ENCODE data around the gene BRPF1. TPM values are rescaled to one million over a fixed set of nuclear protein-coding genes. Genes with fewer than 3 reads are reported as not detected.

BRPF1 gene
- total and polyA plus RNA-seq, 2 donors (not counting 1 experiment from before 2014, with no cell fraction given), result 24.4 to 36.5 TPM

DNA sequence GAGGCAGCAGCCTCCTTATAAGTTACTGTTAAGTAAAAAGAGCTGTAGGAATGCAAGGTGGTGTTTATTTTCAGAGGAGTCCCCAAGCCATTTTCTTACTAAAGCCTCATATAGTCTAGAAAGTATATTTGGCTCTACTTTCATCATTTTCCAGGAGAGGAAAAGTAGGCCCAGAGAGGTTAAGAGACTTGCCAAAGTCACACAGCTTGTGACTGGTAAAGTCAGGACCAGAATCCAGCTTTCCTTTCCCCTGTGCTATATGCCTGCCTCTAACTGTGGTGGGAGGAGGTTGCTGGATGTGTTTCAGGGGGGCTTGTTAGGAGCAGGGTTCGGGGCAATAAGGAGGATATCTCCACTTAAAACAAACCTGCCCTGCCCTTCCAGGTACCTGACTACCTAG lies 11.0 kb downstream of the BRPF1 start:
- TF ChIP-seq, protein P1, sequence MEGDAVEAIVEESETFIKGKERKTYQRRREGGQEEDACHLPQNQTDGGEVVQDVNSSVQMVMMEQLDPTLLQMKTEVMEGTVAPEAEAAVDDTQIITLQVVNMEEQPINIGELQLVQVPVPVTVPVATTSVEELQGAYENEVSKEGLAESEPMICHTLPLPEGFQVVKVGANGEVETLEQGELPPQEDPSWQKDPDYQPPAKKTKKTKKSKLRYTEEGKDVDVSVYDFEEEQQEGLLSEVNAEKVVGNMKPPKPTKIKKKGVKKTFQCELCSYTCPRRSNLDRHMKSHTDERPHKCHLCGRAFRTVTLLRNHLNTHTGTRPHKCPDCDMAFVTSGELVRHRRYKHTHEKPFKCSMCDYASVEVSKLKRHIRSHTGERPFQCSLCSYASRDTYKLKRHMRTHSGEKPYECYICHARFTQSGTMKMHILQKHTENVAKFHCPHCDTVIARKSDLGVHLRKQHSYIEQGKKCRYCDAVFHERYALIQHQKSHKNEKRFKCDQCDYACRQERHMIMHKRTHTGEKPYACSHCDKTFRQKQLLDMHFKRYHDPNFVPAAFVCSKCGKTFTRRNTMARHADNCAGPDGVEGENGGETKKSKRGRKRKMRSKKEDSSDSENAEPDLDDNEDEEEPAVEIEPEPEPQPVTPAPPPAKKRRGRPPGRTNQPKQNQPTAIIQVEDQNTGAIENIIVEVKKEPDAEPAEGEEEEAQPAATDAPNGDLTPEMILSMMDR (IDR thresholded peaks at IDR 0.05), result no peak
- TF ChIP-seq EZH2 (IDR thresholded peaks at IDR 0.05; ENCODE audit: borderline replicate concordance, insufficient read depth, low read depth, low read length, poor library complexity, severe bottlenecking), result no peak
- no CpG with 5 or more reads among the region's 1 CpG for WGBS (ENCODE audit: insufficient coverage)
- Mint-ChIP-seq H3K4me1 (no peaks in the 10 kb centered on the region), H3K4me3 (no peak overlapping the region), H3K9me3 (ENCODE audit: insufficient read depth) (no peaks in the 10 kb centered on the region), H3K27ac (no peak overlapping the region), H3K27me3 (no peaks in the 10 kb centered on the region)
- peaks cover 3 to 100% of the 10 kb centered on the region in 2 experiments for H3K36me3 ChIP-seq (replicated peaks in 1 of 2; ENCODE audit: control extremely low read depth in 1 of 2, control insufficient read depth in 1 of 2, extremely low read depth in 1 of 2, insufficient read depth in 2 of 2, low read length in 1 of 2)
- no peak overlapping the region for H3K4me2 ChIP-seq (replicated peaks; ENCODE audit: low read depth, low read length, poor library complexity, severe bottlenecking)
- intact Hi-C loops (cut with micrococcal nuclease), result no loop called here
- H3K27me3 ChIP-seq (replicated peaks in 1 of 4; ENCODE audit: control extremely low read depth in 1 of 4, control insufficient read depth in 3 of 4, insufficient read depth in 4 of 4, low read length in 3 of 4), result no peaks in the 10 kb centered on the region
- H3K9ac ChIP-seq (ENCODE audit: low read length), result no peak overlapping the region
- POLR2A ChIA-PET, result no interaction called here
- peaks cover 5% of the 10 kb centered on the region for H3K79me2 ChIP-seq (ENCODE audit: control insufficient read depth, insufficient read depth, low read length)
- no peaks in the 10 kb centered on the region for H3K9me3 ChIP-seq (ENCODE audit: control extremely low read depth in 1 of 3, control insufficient read depth in 2 of 3, insufficient read depth in 1 of 3, low read length in 2 of 3)
- CTCF ChIA-PET, result no interaction called here
- H3K4me1 ChIP-seq (ENCODE audit: control insufficient read depth in 2 of 2, insufficient read depth in 2 of 2, low read length in 2 of 2), result no peaks in the 10 kb centered on the region
- DNase-seq (no peak), ATAC-seq (ENCODE audit: low read depth) (no peak)
- H2AFZ ChIP-seq (ENCODE audit: insufficient read depth, low read depth, low read length, poor library complexity, severe bottlenecking), result no peak overlapping the region
- H3K27ac ChIP-seq (ENCODE audit: low read length in 2 of 2), result no peak overlapping the region
- peaks cover 21% of the 10 kb centered on the region for H4K20me1 ChIP-seq (ENCODE audit: control insufficient read depth, insufficient read depth, low read length, poor library complexity, severe bottlenecking)
- H3K4me3 ChIP-seq (ENCODE audit: control extremely low read depth in 1 of 5, extremely low read depth in 1 of 5, insufficient read depth in 1 of 5, low read depth in 2 of 5, low read length in 4 of 5), result no peak overlapping the region

DNA sequence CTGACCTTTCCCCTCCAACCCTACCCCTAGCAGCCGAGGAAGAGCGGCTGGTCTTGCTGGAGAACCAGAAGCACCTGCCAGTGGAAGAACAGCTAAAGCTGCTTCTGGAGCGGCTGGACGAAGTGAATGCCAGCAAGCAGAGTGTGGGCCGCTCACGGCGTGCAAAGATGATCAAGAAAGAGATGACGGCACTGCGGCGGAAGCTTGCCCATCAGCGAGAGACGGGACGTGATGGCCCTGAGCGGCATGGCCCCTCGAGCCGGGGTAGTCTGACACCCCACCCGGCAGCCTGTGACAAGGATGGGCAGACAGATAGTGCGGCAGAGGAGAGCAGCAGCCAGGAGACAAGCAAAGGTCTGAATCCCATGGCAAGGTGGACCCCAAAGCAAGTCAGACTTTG lies 12.0 kb downstream of the BRPF1 start:
- H3K27me3 Mint-ChIP-seq, result no peaks in the 10 kb centered on the region
- no peaks in the 10 kb centered on the region for H3K4me1 ChIP-seq (ENCODE audit: control insufficient read depth in 2 of 2, insufficient read depth in 2 of 2, low read length in 2 of 2)
- no peak overlapping the region for H3K4me2 ChIP-seq (replicated peaks; ENCODE audit: low read depth, low read length, poor library complexity, severe bottlenecking)
- no peak overlapping the region for H3K9ac ChIP-seq (ENCODE audit: low read length)
- peaks cover 1 to 90% of the 10 kb centered on the region in 2 experiments for H3K36me3 ChIP-seq (replicated peaks in 1 of 2; ENCODE audit: control extremely low read depth in 1 of 2, control insufficient read depth in 1 of 2, extremely low read depth in 1 of 2, insufficient read depth in 2 of 2, low read length in 1 of 2)
- no peak overlapping the region for H3K4me3 ChIP-seq (ENCODE audit: control extremely low read depth in 1 of 5, extremely low read depth in 1 of 5, insufficient read depth in 1 of 5, low read depth in 2 of 5, low read length in 4 of 5)
- H3K4me3 Mint-ChIP-seq, result no peak overlapping the region
- H3K27ac Mint-ChIP-seq, result no peak overlapping the region
- peaks cover under 1% of the 10 kb centered on the region for H3K4me1 Mint-ChIP-seq
- no peak for TF ChIP-seq EZH2 (IDR thresholded peaks at IDR 0.05; ENCODE audit: borderline replicate concordance, insufficient read depth, low read depth, low read length, poor library complexity, severe bottlenecking)
- TF ChIP-seq, protein P1 (IDR thresholded peaks at IDR 0.05), result no peak
- ChIA-PET CTCF (no interaction called here), POLR2A (no interaction called here)
- H4K20me1 ChIP-seq (ENCODE audit: control insufficient read depth, insufficient read depth, low read length, poor library complexity, severe bottlenecking), result peaks cover 21% of the 10 kb centered on the region
- no peak overlapping the region for H2AFZ ChIP-seq (ENCODE audit: insufficient read depth, low read depth, low read length, poor library complexity, severe bottlenecking)
- no peak for DNase-seq
- no peaks in the 10 kb centered on the region for H3K9me3 ChIP-seq (ENCODE audit: control extremely low read depth in 1 of 3, control insufficient read depth in 2 of 3, insufficient read depth in 1 of 3, low read length in 2 of 3)
- no peak for ATAC-seq (ENCODE audit: low read depth)
- no peak overlapping the region for H3K27ac ChIP-seq (ENCODE audit: low read length in 2 of 2)
- WGBS (ENCODE audit: insufficient coverage), result 98% methylated on average over 18 of the region's 18 CpGs
- H3K9me3 Mint-ChIP-seq (ENCODE audit: insufficient read depth), result no peaks in the 10 kb centered on the region
- peaks cover 5% of the 10 kb centered on the region for H3K79me2 ChIP-seq (ENCODE audit: control insufficient read depth, insufficient read depth, low read length)
- intact Hi-C loops (cut with micrococcal nuclease), result no loop called here
- no peaks in the 10 kb centered on the region for H3K27me3 ChIP-seq (replicated peaks in 1 of 4; ENCODE audit: control extremely low read depth in 1 of 4, control insufficient read depth in 3 of 4, insufficient read depth in 4 of 4, low read length in 3 of 4)
